Liver (tissue), 9 donors: ENCODE data around the gene ACTN1. TPM values are rescaled to one million over a fixed set of nuclear protein-coding genes. Genes with fewer than 3 reads are reported as not detected.

Source experiments
- DNase-seq: peaks from one replicate; pipeline ENCODE4 v3.0.0-alpha.2; 2017; ENCODE audit warnings: low spot score
- H3K27ac ChIP-seq, 2 donors: one replicate each; pipeline ENCODE4 v1.7.0; 2013; ENCODE audit warnings: inconsistent platforms in 2 of 2, low read length in 2 of 2, control low read depth in 1 of 2, low read depth in 1 of 2, mild to moderate bottlenecking in 1 of 2
- H3K27me3 ChIP-seq, 4 donors: one replicate each; pipeline versions ENCODE4 v1.6.1 to v1.7.0; 2013; ENCODE audit warnings: low read length in 3 of 4, inconsistent platforms in 1 of 4, mild to moderate bottlenecking in 1 of 4, moderate library complexity in 1 of 4; ENCODE audit not compliant: control insufficient read depth in 4 of 4, insufficient read depth in 4 of 4
- H3K36me3 ChIP-seq, 4 donors: one replicate each; pipeline versions ENCODE4 v1.6.1 to v1.7.0; 2013; ENCODE audit warnings: low read length in 3 of 4, mild to moderate bottlenecking in 3 of 4, low read depth in 1 of 4, moderate library complexity in 1 of 4; ENCODE audit not compliant: control insufficient read depth in 4 of 4, insufficient read depth in 3 of 4
- H3K4me1 ChIP-seq, 4 donors: one replicate each; pipeline versions ENCODE4 v1.6.1 to v1.7.0; 2013; ENCODE audit warnings: low read length in 3 of 4, mild to moderate bottlenecking in 3 of 4, moderate library complexity in 1 of 4; ENCODE audit not compliant: control insufficient read depth in 4 of 4, insufficient read depth in 4 of 4
- H3K4me3 ChIP-seq, 3 donors: one replicate each; pipeline versions ENCODE4 v1.6.1 to v1.7.0; 2013; ENCODE audit warnings: low read length in 3 of 3, control low read depth in 1 of 3, low read depth in 1 of 3, mild to moderate bottlenecking in 1 of 3
- H3K9ac ChIP-seq, 2 donors: one replicate each; pipeline ENCODE4 v1.7.0; 2013; ENCODE audit warnings: low read length in 2 of 2, mild to moderate bottlenecking in 2 of 2, moderate library complexity in 2 of 2, control low read depth in 1 of 2, low read depth in 1 of 2
- H3K9me3 ChIP-seq, 4 donors: one replicate each; pipeline versions ENCODE4 v1.6.1 to v1.7.0; 2013; ENCODE audit warnings: low read length in 3 of 4; ENCODE audit not compliant: control insufficient read depth in 4 of 4
- EGR1 ChIP-seq, 2 donors: IDR thresholded peaks; 2 replicates each; pipeline ENCODE4 v1.6.1; 2016 to 2018; ENCODE audit warnings: antibody characterized with exemption in 2 of 2, low read depth in 2 of 2
- FOXA1 ChIP-seq: IDR thresholded peaks from 2 replicates; pipeline ENCODE4 v1.6.1; 2016; ENCODE audit warnings: antibody characterized with exemption
- FOXA2 ChIP-seq: IDR thresholded peaks from 2 replicates; pipeline ENCODE4 v1.6.1; 2016; ENCODE audit warnings: antibody characterized with exemption
- GABPA ChIP-seq, 2 donors: IDR thresholded peaks in 1 of 2; conservative IDR thresholded peaks in 1 of 2; 2 replicates each; pipeline ENCODE4 v1.6.1; 2016; ENCODE audit warnings: antibody characterized with exemption in 2 of 2, mild to moderate bottlenecking in 1 of 2, moderate library complexity in 1 of 2
- HNF4A ChIP-seq, 2 donors: conservative IDR thresholded peaks; 2 replicates each; pipeline ENCODE4 v1.6.1; 2016; ENCODE audit warnings: antibody characterized with exemption in 2 of 2, mild to moderate bottlenecking in 2 of 2
- HNF4G ChIP-seq: IDR thresholded peaks from 2 replicates; pipeline ENCODE4 v1.6.1; 2016; ENCODE audit warnings: antibody characterized with exemption
- JUND ChIP-seq, 2 donors: IDR thresholded peaks; 2 replicates each; pipeline ENCODE4 v1.6.1; 2016; ENCODE audit warnings: antibody characterized with exemption in 2 of 2
- NR2F2 ChIP-seq: IDR thresholded peaks from 2 replicates; pipeline ENCODE4 v1.6.1; 2016; ENCODE audit warnings: antibody characterized with exemption
- RAD21 ChIP-seq, 2 donors: IDR thresholded peaks; 2 replicates each; pipeline ENCODE4 v1.6.1; 2016; ENCODE audit warnings: antibody characterized with exemption in 2 of 2, mild to moderate bottlenecking in 2 of 2
- REST ChIP-seq: IDR thresholded peaks from 2 replicates; pipeline ENCODE4 v1.6.1; 2016; ENCODE audit warnings: antibody characterized with exemption, mild to moderate bottlenecking
- RXRA ChIP-seq, 2 donors: IDR thresholded peaks; 2 replicates each; pipeline ENCODE4 v1.6.1; 2017 to 2018; ENCODE audit warnings: antibody characterized with exemption in 2 of 2, mild to moderate bottlenecking in 1 of 2
- SP1 ChIP-seq: IDR thresholded peaks from 2 replicates; pipeline ENCODE4 v1.6.1; 2018; ENCODE audit warnings: antibody characterized with exemption, mild to moderate bottlenecking
- TAF1 ChIP-seq: conservative IDR thresholded peaks from 2 replicates; pipeline ENCODE4 v1.6.1; 2016; ENCODE audit warnings: antibody characterized with exemption, mild to moderate bottlenecking
- YY1 ChIP-seq: IDR thresholded peaks from 2 replicates; pipeline ENCODE4 v1.6.1; 2016; ENCODE audit warnings: antibody characterized with exemption, mild to moderate bottlenecking
- WGBS: extraction: QIAGEN DNeasy Blood & Tissue Kit; methylation state at CpG from one replicate; pipeline ENCODE4 v1.1.7; 2013; 5-methylcytosine and 5-hydroxymethylcytosine counted together
- polyA plus RNA-seq, 2 donors: library from polyadenylated mRNA; stranded (reverse) in 1 of 2; unstranded in 1 of 2; fragments of 200-250 nt in 1 of 2; fragments of >200 nt in 1 of 2; fragmentation: Nextera tagmentation in 1 of 2; extraction: Ambion mirVana in 1 of 2; gene quantifications; one replicate each; pipeline versions ENCODE4 v1.2.1 to v1.2.3, GENCODE V29; 2013 to 2015
- total RNA-seq, 2 donors: library from RNA; depleted of rRNA; stranded (reverse); fragments of >200 nt; gene quantifications; one replicate each; pipeline ENCODE4 v1.2.3, GENCODE V29; 2014
- TF ChIP-seq, protein P1 (sequence below): IDR thresholded peaks from 2 replicates; pipeline ENCODE4 v1.6.1; 2016; ENCODE audit warnings: antibody characterized with exemption
- TF ChIP-seq, protein P2 (sequence below): IDR thresholded peaks from 2 replicates; pipeline ENCODE4 v1.6.1; 2016; ENCODE audit warnings: antibody characterized with exemption
- donor health status: healthy.
- donor health status: healthy.
- donor health status: healthy.
- donor health status: healthy.
- donor health status: healthy.

The ACTN1 gene
- total and polyA plus RNA-seq, 4 donors, result 36.2 to 100 (median 63.1) TPM

DNA sequence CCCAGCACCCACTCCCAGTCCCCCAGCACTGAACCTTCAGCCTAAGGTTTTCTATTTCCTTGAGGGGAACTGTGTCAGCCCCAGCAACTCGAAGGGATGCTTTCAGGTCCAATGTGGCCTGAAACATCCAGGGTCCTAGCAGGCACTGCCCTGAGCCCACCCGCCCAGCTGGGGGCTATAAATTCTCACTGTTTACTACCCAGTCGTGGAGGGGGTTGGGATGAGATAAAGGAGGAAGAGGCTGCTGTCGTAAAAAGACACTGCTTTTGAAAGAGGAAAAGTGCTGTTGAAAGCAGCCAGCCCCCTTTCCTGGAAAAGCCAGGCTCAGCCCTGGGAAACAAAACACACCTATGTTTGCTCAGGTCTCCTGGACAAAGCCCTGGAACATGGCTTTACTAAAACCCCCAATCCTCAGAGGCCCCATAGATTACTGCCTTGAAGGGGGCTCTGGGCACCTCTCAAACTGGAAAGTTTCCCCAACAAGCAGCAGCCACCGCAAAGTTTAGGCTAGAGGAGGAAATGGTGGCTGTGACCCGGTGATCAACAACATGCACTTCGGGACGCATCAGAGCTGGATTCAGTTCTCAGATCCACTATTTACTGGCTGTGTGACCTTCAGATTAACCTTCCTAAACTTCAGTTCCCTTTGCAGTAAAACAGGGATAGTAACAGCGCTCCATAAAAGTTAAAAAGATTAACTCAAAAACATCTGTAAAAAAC is 51.0 kb downstream of the ACTN1 start:
- TF ChIP-seq REST (no peak), RXRA (IDR thresholded peaks at IDR 0.05) (no peak), GABPA (IDR thresholded peaks at IDR 0.05 in 1 of 2, conservative IDR thresholded peaks at IDR 0.05 in 1 of 2) (no peak), RAD21 (IDR thresholded peaks at IDR 0.05) (peak in 1 of 2 donors; percentile 15), HNF4G (no peak), SP1 (no peak), EGR1 (IDR thresholded peaks at IDR 0.05; ENCODE audit: low read depth in 2 of 2) (no peak), YY1 (peak; percentile 48)
- TF ChIP-seq, protein P1, sequence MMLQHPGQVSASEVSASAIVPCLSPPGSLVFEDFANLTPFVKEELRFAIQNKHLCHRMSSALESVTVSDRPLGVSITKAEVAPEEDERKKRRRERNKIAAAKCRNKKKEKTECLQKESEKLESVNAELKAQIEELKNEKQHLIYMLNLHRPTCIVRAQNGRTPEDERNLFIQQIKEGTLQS, result no peak

DNA sequence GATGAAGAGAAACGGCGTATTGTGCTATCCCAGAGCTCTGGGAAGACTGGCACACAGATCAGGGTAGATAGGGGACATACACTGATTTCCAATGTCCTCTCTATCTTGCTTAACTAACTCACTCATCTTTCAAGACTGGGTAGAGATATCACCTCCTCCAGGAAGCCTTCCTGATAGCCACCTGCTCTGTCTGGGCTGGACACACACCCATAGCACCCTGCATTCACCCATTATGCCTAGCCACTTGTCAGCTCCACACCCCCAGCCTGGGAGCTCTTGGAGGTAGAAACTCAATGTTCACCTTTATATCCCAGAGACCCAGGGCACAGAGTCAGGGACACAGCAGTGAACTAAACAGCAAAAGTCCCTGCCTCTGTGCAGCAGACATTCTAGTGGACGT is 52.0 kb downstream of the ACTN1 start:
- no peak overlapping the region for H3K4me3 ChIP-seq
- no peaks in the 10 kb centered on the region for H3K9me3 ChIP-seq
- over 99% methylated on average over 3 of the region's 3 CpGs for WGBS
- H3K9ac ChIP-seq, result no peak overlapping the region
- peaks cover 3 to 27% (median 19%) of the 10 kb centered on the region in 4 donors for H3K4me1 ChIP-seq
- H3K27ac ChIP-seq, result peak overlapping the region in 1 of 2 donors; percentile 51
- H3K27me3 ChIP-seq, result no peaks in the 10 kb centered on the region
- TF ChIP-seq, protein P1, result no peak
- TF ChIP-seq GABPA (IDR thresholded peaks at IDR 0.05 in 1 of 2, conservative IDR thresholded peaks at IDR 0.05 in 1 of 2) (no peak), JUND (IDR thresholded peaks at IDR 0.05) (no peak), NR2F2 (no peak), FOXA2 (no peak), SP1 (no peak), RAD21 (IDR thresholded peaks at IDR 0.05) (no peak), TAF1 (no peak), HNF4A (conservative IDR thresholded peaks at IDR 0.05) (no peak), YY1 (no peak), FOXA1 (no peak)
- TF ChIP-seq, protein P2, sequence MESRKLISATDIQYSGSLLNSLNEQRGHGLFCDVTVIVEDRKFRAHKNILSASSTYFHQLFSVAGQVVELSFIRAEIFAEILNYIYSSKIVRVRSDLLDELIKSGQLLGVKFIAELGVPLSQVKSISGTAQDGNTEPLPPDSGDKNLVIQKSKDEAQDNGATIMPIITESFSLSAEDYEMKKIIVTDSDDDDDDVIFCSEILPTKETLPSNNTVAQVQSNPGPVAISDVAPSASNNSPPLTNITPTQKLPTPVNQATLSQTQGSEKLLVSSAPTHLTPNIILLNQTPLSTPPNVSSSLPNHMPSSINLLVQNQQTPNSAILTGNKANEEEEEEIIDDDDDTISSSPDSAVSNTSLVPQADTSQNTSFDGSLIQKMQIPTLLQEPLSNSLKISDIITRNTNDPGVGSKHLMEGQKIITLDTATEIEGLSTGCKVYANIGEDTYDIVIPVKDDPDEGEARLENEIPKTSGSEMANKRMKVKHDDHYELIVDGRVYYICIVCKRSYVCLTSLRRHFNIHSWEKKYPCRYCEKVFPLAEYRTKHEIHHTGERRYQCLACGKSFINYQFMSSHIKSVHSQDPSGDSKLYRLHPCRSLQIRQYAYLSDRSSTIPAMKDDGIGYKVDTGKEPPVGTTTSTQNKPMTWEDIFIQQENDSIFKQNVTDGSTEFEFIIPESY, result no peak
- peaks cover 0 to 4% (median 3%) of the 10 kb centered on the region in 4 donors for H3K36me3 ChIP-seq
- DNase-seq, result no peak

More for the DNA sequence above, 51.0 kb downstream of the ACTN1 start:
- Histone ChIP-seq H3K36me3 (peaks cover 0 to 3% (median 1%) of the 10 kb centered on the region in 4 donors), H3K4me1 (peaks cover 3 to 27% (median 19%) of the 10 kb centered on the region in 4 donors), H3K4me3 (no peak overlapping the region), H3K9ac (peak overlapping the region in 1 of 2 donors; percentile 34), H3K27ac (peak overlapping the region; percentile 62 to 70), H3K9me3 (no peaks in the 10 kb centered on the region), H3K27me3 (no peaks in the 10 kb centered on the region)
- DNase-seq, result no peak
- 51% methylated on average over 9 of the region's 9 CpGs for WGBS
